IgD-negative memory B cell (primary cell): ENCODE results near the gene CENPX. TPM values are rescaled to one million over a fixed set of nuclear protein-coding genes. Genes with fewer than 3 reads are reported as not detected.
"Not testable (repeated sequence)": the region's sequence is repeated elsewhere in the genome, so short reads cannot be mapped to it uniquely, and the experiment has no call there.

Experiments
- H3K27ac Mint-ChIP-seq, 3 donors: one replicate each; pipeline ENCODE4 v1.8.0; 2020 to 2022; ENCODE audit warnings: mild to moderate bottlenecking in 3 of 3, mixed read lengths in 3 of 3, moderate library complexity in 1 of 3
- H3K27me3 Mint-ChIP-seq: one replicate; pipeline ENCODE4 v1.8.0; 2021; ENCODE audit warnings: mixed read lengths
- H3K36me3 Mint-ChIP-seq: one replicate; pipeline ENCODE4 v1.8.0; 2020; ENCODE audit warnings: mild to moderate bottlenecking, mixed read lengths
- H3K4me1 Mint-ChIP-seq, 3 donors: one replicate each; pipeline ENCODE4 v1.8.0; 2020 to 2022; ENCODE audit warnings: mixed read lengths in 3 of 3, mild to moderate bottlenecking in 1 of 3
- H3K4me3 Mint-ChIP-seq, 4 donors: one replicate each; pipeline ENCODE4 v1.8.0; 2020 to 2022; ENCODE audit warnings: mild to moderate bottlenecking in 4 of 4, mixed read lengths in 4 of 4, moderate library complexity in 3 of 4
- H3K9me3 Mint-ChIP-seq, 3 donors: one replicate each; pipeline ENCODE4 v1.8.0; 2020 to 2021; ENCODE audit warnings: mixed read lengths in 3 of 3, mild to moderate bottlenecking in 1 of 3
- polyA plus RNA-seq: library from polyadenylated mRNA; unstranded; fragments of 300-500 nt; fragmentation: Illumina TruSeq; gene quantifications from one replicate; pipeline ENCODE4 v1.2.3, GENCODE V29; 2021

Gene CENPX
- polyA plus RNA-seq, 1 donor from 2014 or later: 47.7 TPM

DNA sequence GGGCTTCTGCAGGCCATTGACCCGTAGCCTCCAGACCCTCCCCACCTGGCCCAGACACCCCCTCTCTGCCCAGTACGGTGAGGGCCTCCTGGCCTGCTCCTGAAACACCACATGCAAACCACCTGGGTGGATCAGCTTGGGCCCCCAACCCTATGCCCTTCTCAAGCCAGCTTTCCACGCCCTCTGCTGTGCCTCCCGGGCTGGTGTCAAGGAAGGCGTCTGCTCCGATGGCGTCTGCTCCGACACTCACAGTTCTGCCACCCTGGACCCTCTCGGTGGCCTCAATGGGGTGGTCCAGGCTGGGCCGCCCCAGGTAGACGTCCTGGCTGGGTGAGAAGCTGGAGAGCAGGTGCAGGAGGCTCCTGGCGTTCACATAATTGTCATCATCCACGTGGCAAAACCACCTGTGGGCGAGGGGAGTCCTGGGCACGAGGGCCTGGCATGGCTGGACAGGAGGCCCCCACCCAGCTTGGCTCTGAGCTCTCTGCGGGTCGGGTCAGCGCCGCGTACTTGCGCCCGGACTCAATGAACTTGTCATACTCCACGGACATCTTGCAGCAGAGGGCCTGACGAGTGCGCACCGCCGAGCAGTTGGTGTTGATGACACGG, 27.6 kb upstream of the CENPX start:
- no peaks in the 10 kb centered on the region for H3K27me3 Mint-ChIP-seq
- peak overlapping the region; percentile 55 to 87 (median 76) for H3K4me3 Mint-ChIP-seq
- peaks cover 0 to 5% (median 3%) of the 10 kb centered on the region in 3 donors for H3K4me1 Mint-ChIP-seq
- H3K9me3 Mint-ChIP-seq: no peaks in the 10 kb centered on the region
- peak overlapping the region in 1 of 3 donors; percentile 29 for H3K27ac Mint-ChIP-seq
- H3K36me3 Mint-ChIP-seq: no peaks in the 10 kb centered on the region

DNA sequence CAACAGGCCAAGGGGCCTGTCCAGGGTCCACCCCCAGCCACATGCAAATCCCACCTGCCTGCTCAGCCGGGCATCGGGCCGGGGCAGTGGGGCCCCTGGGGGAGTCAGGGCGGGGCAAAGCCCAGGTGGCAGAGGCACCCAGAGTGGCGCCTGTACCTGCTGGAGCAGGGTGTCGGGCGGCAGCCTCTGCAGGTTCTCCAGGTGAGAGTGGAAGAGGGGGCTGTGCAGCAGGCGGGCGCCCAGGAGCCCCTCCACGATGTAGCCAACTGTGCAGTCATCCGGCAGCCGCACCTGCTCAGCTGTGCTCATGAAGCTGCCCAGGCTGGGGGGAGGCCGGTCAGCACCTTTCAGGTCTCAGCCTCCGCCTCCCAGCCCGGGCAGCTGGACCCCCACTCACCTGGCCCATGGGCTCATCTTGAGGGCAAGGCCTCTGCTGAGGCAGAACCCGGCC, 26.9 kb upstream of the CENPX start:
- no peaks in the 10 kb centered on the region for H3K27me3 Mint-ChIP-seq
- no peaks in the 10 kb centered on the region for H3K9me3 Mint-ChIP-seq
- H3K27ac Mint-ChIP-seq: no peak overlapping the region
- peak overlapping the region in 3 of 4 donors; percentile 32 to 55 (median 47) for H3K4me3 Mint-ChIP-seq
- no peaks in the 10 kb centered on the region for H3K36me3 Mint-ChIP-seq
- peaks cover 0 to 4% (median 3%) of the 10 kb centered on the region in 3 donors for H3K4me1 Mint-ChIP-seq

DNA sequence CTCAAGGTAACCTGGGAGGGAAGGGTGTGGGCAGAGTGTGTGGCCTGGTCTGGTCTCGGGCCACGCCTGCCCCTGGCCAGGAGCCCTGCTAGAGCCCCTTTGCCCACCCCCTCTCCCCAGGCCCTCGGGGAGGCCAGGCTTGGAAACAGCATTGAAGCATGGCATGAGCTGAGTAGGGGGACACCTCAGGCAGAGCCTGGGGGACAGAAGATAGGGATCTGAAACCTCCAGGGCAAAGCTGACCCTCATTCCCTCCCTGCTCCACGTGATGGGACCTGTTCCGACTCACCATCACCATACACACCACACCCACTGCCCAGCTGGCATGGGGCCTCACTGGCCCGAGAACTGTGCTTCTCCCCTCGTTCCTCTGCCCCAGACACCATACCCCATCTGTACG, 26.4 kb upstream of the CENPX start:
- Mint-ChIP-seq H3K4me1 (peaks cover 0 to 4% (median 3%) of the 10 kb centered on the region in 3 donors), H3K27ac (no peak overlapping the region), H3K9me3 (no peaks in the 10 kb centered on the region), H3K27me3 (no peaks in the 10 kb centered on the region), H3K36me3 (no peaks in the 10 kb centered on the region), H3K4me3 (peak overlapping the region in 3 of 4 donors; percentile 32 to 68 (median 47))

DNA sequence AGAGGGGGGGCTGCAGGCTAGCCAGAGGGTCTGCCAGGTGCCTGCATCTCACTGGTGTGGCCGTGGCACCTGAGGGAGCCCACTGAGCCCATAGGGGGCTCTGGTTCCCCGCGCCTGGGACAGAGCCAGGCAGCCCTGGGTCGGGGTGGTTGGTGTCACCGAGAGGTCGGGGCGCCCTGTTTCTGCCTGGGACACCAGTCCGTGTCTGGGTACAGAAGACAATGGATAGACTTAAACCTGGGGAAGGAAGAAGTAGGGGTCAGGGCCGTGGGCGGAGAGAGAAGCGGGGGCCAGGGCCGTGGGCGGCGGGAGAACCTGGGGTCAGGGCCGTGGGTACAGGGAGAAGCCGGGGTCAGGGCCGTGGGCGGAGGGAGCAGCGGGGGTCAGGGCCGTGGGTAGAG, 25.9 kb upstream of the CENPX start:
- Mint-ChIP-seq H3K27ac (no peak overlapping the region), H3K4me1 (peaks cover 0 to 4% (median 3%) of the 10 kb centered on the region in 3 donors), H3K9me3 (no peaks in the 10 kb centered on the region), H3K36me3 (no peaks in the 10 kb centered on the region), H3K27me3 (no peaks in the 10 kb centered on the region), H3K4me3 (no peak overlapping the region)

DNA sequence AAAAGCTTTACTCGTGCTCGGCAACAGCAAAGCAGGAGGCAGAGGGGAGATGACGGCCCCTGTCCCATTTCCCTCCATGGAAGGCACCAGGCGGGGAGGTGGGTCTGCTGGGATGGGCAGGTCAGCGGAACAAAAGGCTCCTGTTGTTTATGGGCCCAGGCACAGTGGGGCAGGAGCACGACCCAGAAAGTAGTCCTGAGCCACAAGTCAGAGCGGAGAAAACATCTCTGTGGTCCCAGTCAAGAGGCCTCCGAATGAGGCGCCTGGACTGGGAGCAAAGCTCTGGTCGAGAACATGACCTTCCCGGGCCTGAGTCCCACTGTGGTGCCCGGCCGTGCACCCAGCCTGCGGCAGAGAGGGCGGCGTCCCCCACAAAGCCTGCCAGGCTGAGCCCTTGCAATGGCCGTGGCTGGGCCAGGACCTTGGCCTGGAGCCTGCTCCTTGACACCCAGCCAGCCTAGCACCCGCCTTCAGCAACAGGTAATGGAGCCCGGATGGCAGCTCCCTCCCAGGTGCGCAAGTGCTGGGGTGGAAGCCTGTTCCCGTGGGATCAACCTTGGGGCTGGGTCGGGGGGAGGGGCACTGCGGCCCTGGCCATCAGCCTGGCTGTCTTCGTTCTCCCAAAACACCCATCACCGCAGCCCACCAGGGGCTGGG, 25.4 kb upstream of the CENPX start:
- peak overlapping the region in 2 of 4 donors; percentile 14 to 58 for H3K4me3 Mint-ChIP-seq
- H3K4me1 Mint-ChIP-seq: peaks cover 0 to 4% (median 3%) of the 10 kb centered on the region in 3 donors
- H3K9me3 Mint-ChIP-seq: no peaks in the 10 kb centered on the region
- no peak overlapping the region for H3K27ac Mint-ChIP-seq
- no peaks in the 10 kb centered on the region for H3K36me3 Mint-ChIP-seq
- no peaks in the 10 kb centered on the region for H3K27me3 Mint-ChIP-seq

DNA sequence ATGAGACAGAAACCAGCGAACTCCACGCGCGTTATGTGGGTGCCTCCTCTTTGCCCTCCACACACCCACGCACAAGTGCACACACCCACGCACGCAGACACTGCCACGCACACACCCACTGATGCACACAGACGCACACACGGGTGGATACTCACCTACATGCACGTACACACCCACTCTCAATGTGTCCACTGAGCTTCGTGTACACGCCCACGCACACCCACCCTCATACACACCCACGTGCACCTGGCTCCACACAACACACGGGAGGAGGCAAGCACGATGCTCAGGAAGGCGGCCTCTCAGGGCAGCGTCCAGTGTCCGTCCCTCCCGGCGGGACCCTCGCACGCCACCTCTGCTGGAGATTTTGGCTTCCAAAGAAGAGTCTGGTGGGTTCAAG, 24.7 kb upstream of the CENPX start:
- Mint-ChIP-seq H3K27me3 (no peaks in the 10 kb centered on the region), H3K4me3 (peak overlapping the region in 2 of 4 donors; percentile 14 to 16), H3K27ac (peak overlapping the region in 1 of 3 donors; percentile 51), H3K9me3 (no peaks in the 10 kb centered on the region), H3K4me1 (peaks cover 0 to 3% (median 0%) of the 10 kb centered on the region in 3 donors), H3K36me3 (no peaks in the 10 kb centered on the region)

DNA sequence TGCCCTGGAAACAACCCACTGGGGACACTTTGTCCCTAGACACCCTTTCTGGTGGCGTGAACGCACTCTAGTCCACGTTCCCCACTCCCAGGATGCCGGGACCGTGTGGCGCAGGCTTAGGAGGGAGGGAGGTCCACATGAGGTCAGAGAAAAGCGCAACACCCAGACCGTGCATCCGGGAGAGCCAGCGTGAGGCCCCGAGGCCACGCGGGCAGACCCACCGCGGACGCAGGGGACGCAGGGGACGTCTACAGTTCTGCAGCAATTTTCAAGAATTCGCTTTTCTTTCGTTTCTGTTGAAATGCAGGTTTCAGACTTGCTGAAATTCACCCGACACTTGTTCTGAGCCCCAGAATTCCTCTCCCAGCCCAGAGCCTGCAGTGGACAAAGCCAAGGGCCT, 24.2 kb upstream of the CENPX start:
- no peaks in the 10 kb centered on the region for H3K36me3 Mint-ChIP-seq
- H3K9me3 Mint-ChIP-seq: no peaks in the 10 kb centered on the region
- peak overlapping the region in 1 of 3 donors; percentile 51 for H3K27ac Mint-ChIP-seq
- H3K4me3 Mint-ChIP-seq: peak overlapping the region in 2 of 4 donors; percentile 28 to 51
- H3K27me3 Mint-ChIP-seq: no peaks in the 10 kb centered on the region
- H3K4me1 Mint-ChIP-seq: peaks cover 0 to 3% (median 0%) of the 10 kb centered on the region in 3 donors

DNA sequence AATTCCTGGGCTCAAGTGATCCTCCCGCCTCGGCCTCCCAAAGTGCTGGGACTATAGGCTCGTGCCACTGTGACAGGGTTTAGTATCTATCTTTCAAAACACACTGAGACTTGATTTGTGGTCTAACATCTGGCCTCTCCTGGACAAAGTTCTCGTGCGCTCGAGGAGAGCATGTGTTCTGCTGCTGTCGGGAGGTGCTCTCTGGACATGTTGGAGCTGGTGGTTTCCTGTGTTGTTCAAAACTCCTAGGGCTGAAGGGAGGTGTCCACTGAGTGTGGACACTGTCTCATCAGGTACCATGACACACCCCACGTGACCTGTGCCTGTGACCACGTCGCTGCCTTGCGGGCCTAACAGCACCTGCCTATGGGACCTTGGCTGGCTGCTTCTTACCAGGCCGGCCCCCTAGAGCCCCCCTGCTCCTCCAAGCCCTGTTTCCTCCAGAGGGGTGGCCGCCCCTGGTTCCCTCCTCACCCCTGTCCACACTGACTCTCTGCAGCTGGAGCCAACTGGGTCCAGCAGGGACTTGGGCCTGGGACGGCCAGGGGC, 23.3 kb upstream of the CENPX start:
- H3K9me3 Mint-ChIP-seq: no peaks in the 10 kb centered on the region
- peak overlapping the region in 1 of 3 donors; percentile 75 for H3K27ac Mint-ChIP-seq
- H3K27me3 Mint-ChIP-seq: no peaks in the 10 kb centered on the region
- no peaks in the 10 kb centered on the region for H3K36me3 Mint-ChIP-seq
- peak overlapping the region in 1 of 4 donors; percentile 51 for H3K4me3 Mint-ChIP-seq
- H3K4me1 Mint-ChIP-seq: peaks cover 0 to 3% (median 0%) of the 10 kb centered on the region in 3 donors

DNA sequence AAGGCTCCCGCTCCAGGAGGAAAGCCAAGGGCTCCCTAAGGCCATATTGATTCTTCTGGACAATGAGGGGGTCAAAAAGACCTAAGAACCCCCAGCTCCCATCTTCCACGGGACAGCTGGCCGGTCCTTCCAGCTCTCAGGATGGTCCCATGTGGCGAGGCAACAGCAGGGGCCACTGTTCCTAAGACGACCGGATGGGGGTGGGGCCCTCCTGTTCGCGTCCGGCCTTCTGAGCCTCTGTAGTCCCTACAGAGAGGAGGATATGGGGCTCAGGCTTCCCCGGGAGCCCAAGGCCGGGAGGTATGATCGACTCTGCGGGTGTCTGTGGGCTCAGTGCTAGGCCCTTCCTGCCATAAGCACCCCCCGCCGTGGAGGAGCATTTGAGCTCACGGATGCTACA, 20.8 kb upstream of the CENPX start:
- Mint-ChIP-seq H3K4me3 (peak overlapping the region in 1 of 4 donors; percentile 12), H3K9me3 (no peaks in the 10 kb centered on the region), H3K36me3 (no peaks in the 10 kb centered on the region), H3K4me1 (peaks cover 0 to 3% (median 2%) of the 10 kb centered on the region in 3 donors), H3K27me3 (no peaks in the 10 kb centered on the region), H3K27ac (no peak overlapping the region)

DNA sequence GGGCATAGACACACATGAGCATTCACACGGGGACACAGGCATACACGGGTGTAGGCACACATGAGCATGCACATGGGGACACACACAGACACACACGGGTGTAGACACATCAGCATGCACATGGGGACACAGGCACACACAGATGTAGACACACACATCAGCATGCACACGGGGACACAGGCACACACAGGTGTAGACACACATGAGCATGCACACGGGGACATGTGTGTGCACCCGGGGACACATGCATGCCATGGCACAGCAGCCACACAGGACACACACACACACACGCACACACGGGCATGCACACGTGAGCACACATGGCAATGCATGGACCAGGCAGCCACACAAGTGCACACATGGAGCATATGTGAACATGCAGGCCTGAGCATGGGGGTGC, 20.0 kb upstream of the CENPX start:
- Mint-ChIP-seq H3K27ac (no peak overlapping the region), H3K36me3 (no peaks in the 10 kb centered on the region), H3K4me1 (peaks cover 5 to 7% (median 6%) of the 10 kb centered on the region in 3 donors), H3K27me3 (no peaks in the 10 kb centered on the region), H3K9me3 (no peaks in the 10 kb centered on the region), H3K4me3 (peak overlapping the region in 1 of 4 donors; percentile 12)

DNA sequence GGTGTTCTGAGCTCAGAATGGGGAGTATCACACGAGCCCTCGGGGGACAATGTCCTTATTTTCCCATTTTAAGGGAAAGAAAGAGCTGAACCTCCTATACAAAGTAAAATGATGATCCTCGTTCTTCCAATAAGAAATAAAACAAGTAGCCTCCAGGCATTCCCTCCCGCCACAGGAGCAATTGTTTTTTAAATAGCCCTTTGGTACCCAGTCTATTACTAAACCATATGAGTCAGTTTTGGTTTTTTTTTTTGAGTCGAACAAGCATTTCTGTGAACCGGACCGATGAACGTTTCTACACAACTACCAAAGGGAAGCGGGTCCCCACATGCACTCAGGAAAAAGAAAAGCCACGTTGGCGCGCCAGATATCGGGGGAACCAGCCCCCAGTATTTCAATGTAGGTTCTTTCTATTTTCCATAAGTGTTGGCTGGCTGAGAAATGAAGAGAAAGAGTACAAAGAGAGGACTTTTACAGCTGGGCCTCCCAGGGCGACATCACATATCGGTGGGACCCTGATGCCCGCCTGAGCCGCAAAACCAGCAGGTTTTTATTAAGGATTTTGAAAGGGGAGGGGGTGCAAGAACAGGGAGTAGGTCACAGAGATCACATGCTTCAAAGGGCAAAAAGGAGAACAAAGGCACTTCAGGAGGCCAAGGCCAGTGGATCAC, 18.6 kb upstream of the CENPX start:
- Mint-ChIP-seq H3K27me3 (no peaks in the 10 kb centered on the region), H3K27ac (peak overlapping the region in 1 of 3 donors; percentile 47), H3K4me1 (peaks cover 7 to 8% (median 7%) of the 10 kb centered on the region in 3 donors), H3K9me3 (no peaks in the 10 kb centered on the region), H3K4me3 (peak overlapping the region in 1 of 4 donors; percentile 16), H3K36me3 (no peaks in the 10 kb centered on the region)

DNA sequence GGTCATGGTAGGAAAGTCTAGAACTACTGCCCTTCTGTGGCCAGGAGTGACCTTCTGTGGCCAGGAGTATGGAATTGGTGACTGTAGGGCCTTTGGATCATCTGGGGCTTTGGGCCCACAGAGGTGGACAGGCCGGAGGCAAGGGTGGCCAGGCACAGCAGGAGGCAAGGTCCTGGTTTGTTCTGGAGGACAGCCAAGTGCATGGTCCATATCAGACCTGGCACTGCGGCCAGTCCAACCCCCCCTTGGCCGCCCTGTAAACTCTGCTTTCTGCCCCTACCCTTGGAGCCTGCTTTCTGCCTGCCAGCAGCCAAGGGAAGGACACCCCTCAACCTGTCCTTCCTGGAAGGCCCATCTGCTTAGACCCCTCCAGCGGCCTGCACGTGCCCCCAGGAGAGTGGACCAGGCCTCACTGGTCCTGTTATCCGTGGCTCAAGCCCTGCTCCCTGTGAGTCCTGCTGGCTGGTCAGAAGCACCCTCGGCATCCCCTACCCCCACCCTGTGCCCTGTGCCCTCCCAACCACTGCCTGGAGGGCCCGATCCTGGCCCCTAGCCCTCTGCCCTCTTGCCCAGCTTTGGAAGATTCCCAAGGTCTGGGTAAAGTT, 17.1 kb upstream of the CENPX start:
- no peak overlapping the region for H3K27ac Mint-ChIP-seq

DNA sequence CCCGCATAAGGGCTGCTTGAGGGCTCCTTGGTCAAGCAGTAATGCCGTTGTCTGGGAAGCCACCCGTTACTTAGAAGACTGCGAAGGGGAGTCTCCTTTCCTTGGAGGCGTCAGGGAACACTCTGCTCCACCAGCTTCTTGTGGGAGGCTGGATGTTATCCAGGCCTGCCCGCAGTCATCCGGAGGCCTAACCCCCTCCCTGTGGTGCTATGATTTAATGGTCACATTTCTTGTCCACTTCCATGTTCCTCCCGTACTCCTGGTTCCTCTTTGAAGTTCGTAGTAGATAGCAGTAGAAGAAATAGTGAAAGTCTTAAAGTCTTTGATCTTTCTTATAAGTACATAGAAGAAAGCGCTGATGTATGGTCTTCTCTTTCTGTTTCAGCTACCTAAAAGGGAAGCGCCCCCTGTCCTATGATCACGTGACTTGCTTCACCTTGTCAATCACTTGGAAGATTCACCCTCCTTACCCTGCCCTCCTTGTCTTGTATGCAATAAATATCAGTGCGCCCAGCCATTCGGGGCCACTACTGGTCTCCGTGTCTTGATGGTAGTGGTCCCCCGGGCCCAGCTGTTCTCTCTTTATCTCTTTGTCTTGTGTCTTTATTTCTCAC, 16.2 kb upstream of the CENPX start:
- H3K27me3 Mint-ChIP-seq, H3K36me3 Mint-ChIP-seq, H3K9me3 Mint-ChIP-seq: not testable (repeated sequence)
- peak overlapping the region in 1 of 3 donors; percentile 34 for H3K27ac Mint-ChIP-seq
- H3K4me1 Mint-ChIP-seq: peaks cover 9 to 15% (median 14%) of the 10 kb centered on the region in 3 donors
- H3K4me3 Mint-ChIP-seq: peak overlapping the region in 2 of 4 donors; percentile 41 to 61

More for the DNA sequence above, 17.1 kb upstream of the CENPX start:
- Mint-ChIP-seq H3K4me1 (peaks cover 9 to 15% (median 14%) of the 10 kb centered on the region in 3 donors), H3K9me3 (no peaks in the 10 kb centered on the region), H3K36me3 (no peaks in the 10 kb centered on the region), H3K27me3 (no peaks in the 10 kb centered on the region), H3K4me3 (peak overlapping the region in 2 of 4 donors; percentile 30 to 56)

DNA sequence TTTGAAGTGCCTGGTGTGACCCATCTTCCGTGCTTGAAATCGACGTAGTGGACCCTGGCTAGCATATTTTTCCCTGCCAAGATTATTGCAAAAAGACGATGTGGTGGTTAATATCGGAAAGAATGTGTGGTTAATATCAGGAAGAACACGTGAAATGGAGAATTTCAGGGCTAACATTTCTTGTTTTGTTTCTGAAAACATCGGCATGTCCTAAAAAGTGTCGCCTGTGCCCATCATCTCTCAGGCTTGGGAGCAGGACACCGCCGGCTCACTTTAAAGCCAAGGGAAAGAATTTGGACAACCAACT, 15.2 kb upstream of the CENPX start:
- Mint-ChIP-seq H3K27me3 (no peaks in the 10 kb centered on the region), H3K27ac (peak overlapping the region; percentile 36 to 95 (median 82))

More for the DNA sequence above, 15.2 kb upstream of the CENPX start:
- Mint-ChIP-seq H3K36me3 (no peaks in the 10 kb centered on the region), H3K9me3 (no peaks in the 10 kb centered on the region), H3K4me1 (peaks cover 9 to 15% (median 14%) of the 10 kb centered on the region in 3 donors), H3K4me3 (peak overlapping the region; percentile 83 to 97 (median 90))
